ENCODE results near the gene COG5. TPM values are rescaled to one million over a fixed set of nuclear protein-coding genes. Genes with fewer than 3 reads are reported as not detected.

The COG5 gene
- total and polyA plus RNA-seq, 9 of the 15 experiments (the other 6 are each of a cell fraction or from before 2014, with no cell fraction given) = 15.3 to 75.1 (median 56.4) TPM

DNA sequence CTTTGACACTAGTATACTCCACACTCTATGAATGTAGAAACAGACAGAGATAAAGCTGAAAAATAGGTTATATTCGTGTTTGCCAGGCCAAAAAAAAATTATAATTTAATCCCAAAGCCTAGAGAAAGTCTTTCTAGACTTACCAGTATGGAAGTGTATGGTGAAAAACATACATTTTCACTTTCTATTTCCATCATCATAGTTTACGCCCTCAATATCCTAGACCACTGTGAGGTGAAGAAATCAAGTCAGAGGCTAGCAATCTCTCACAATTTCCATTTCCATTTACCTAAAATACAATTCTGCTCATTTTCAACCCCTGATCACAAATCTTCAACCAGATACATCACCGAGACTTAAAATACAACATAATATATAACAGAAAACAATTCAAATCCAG lies 77.7 kb downstream of the COG5 start:
- CTCF ChIA-PET (ENCODE audit: low intra/inter-chr PET ratio) = no interaction called here

DNA sequence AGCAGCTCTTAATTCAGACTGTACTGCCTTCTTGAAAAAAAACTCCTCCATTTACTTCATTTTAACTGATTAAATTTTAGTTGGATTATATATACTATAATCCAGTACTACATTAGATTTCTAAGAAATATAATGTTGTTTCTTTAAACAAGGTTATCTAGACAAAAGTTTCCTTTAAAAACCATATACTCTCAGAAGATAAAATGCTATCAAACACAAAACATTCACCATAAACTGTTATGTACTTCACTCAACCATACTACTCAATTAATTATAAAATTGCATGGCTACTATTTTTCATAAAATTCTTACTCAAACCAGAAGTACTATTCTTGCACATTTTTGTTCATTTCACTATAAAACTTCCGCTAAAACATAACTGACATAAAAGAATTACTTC lies 81.1 kb downstream of the COG5 start:
- Histone ChIP-seq H4K20me1 (replicated peaks; ENCODE audit: control insufficient read depth, insufficient read depth, low read length) (no peaks in the 10 kb centered on the region), H2AFZ (ENCODE audit: low read depth, low read length) (no peak overlapping the region), H3K4me1 (replicated peaks in 1 of 2; ENCODE audit: control insufficient read depth in 2 of 2, insufficient read depth in 2 of 2, low read length in 2 of 2) (peaks cover 0 to 8% of the 10 kb centered on the region in 2 experiments; a peak in 2 of 5 replicates), H3K27ac (ENCODE audit: extremely low read depth, low read depth, low read length) (no peak overlapping the region), H3K9me1 (ENCODE audit: control insufficient read depth, insufficient read depth, low read length) (no peaks in the 10 kb centered on the region), H3K9me3 (replicated peaks; ENCODE audit: control insufficient read depth, insufficient read depth, low read depth, low read length) (no peaks in the 10 kb centered on the region), H3K27me3 (ENCODE audit: control insufficient read depth in 2 of 2, insufficient read depth in 2 of 2, low read length in 2 of 2) (no peaks in the 10 kb centered on the region), H3K79me2 (ENCODE audit: control insufficient read depth, insufficient read depth, low read length) (0 out of 3 replicates have a peak, but pooled peaks cover 2% of the 10 kb centered on the region), H3K4me3 (no peak overlapping the region), H3K36me3 (ENCODE audit: control insufficient read depth, insufficient read depth, low read length) (no peaks in the 10 kb centered on the region), H3K4me2 (ENCODE audit: insufficient read depth, low read length) (no peak overlapping the region), H3K9ac (ENCODE audit: insufficient read depth in 1 of 2, low read depth in 2 of 2, low read length in 2 of 2) (no peak overlapping the region)
- ATAC-seq (no peak), FAIRE-seq (no peak), DNase-seq (ENCODE audit: extremely low read depth in 1 of 4, low spot score in 3 of 4) (no peak)
- ChIA-PET CTCF (ENCODE audit: low intra/inter-chr PET ratio) (no interaction called here), POLR2A (interaction anchor here (2.2 kb wide), 1 partner anchor 13 kb away, joined by 11 read pairs; no protein-coding TSS in a partner anchor)
- BruUV-seq (replicated peaks) = no TSS peak
- 94% methylated on average over 1 of the region's 1 CpG for WGBS (ENCODE audit: insufficient coverage, low coverage, missing lambda C conversion rate)
- in situ Hi-C loops (cut with MboI) (no loop called here), intact Hi-C loops (cut with micrococcal nuclease) (no loop called here)
- TF ChIP-seq ZNF717 (CRISPR knock-in tag; IDR thresholded peaks at IDR 0.05) (no peak), ZNF830 (CRISPR knock-in tag; IDR thresholded peaks at IDR 0.05) (no peak), BDP1 (IDR thresholded peaks at IDR 0.05; ENCODE audit: insufficient read depth, insufficient read length) (no peak), FOXA1 (IDR thresholded peaks at IDR 0.05; ENCODE audit: borderline replicate concordance) (no peak), HNRNPL (IDR thresholded peaks at IDR 0.05; ENCODE audit: low read depth, low read length) (no peak)
- TF ChIP-seq, protein P1, sequence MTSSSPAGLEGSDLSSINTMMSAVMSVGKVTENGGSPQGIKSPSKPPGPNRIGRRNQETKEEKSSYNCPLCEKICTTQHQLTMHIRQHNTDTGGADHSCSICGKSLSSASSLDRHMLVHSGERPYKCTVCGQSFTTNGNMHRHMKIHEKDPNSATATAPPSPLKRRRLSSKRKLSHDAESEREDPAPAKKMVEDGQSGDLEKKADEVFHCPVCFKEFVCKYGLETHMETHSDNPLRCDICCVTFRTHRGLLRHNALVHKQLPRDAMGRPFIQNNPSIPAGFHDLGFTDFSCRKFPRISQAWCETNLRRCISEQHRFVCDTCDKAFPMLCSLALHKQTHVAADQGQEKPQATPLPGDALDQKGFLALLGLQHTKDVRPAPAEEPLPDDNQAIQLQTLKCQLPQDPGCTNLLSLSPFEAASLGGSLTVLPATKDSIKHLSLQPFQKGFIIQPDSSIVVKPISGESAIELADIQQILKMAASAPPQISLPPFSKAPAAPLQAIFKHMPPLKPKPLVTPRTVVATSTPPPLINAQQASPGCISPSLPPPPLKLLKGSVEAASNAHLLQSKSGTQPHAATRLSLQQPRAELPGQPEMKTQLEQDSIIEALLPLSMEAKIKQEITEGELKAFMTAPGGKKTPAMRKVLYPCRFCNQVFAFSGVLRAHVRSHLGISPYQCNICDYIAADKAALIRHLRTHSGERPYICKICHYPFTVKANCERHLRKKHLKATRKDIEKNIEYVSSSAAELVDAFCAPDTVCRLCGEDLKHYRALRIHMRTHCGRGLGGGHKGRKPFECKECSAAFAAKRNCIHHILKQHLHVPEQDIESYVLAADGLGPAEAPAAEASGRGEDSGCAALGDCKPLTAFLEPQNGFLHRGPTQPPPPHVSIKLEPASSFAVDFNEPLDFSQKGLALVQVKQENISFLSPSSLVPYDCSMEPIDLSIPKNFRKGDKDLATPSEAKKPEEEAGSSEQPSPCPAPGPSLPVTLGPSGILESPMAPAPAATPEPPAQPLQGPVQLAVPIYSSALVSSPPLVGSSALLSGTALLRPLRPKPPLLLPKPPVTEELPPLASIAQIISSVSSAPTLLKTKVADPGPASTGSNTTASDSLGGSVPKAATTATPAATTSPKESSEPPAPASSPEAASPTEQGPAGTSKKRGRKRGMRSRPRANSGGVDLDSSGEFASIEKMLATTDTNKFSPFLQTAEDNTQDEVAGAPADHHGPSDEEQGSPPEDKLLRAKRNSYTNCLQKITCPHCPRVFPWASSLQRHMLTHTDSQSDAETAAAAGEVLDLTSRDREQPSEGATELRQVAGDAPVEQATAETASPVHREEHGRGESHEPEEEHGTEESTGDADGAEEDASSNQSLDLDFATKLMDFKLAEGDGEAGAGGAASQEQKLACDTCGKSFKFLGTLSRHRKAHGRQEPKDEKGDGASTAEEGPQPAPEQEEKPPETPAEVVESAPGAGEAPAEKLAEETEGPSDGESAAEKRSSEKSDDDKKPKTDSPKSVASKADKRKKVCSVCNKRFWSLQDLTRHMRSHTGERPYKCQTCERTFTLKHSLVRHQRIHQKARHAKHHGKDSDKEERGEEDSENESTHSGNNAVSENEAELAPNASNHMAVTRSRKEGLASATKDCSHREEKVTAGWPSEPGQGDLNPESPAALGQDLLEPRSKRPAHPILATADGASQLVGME (CRISPR knock-in tag; IDR thresholded peaks at IDR 0.05) = no peak
- TF ChIP-seq, protein P2, sequence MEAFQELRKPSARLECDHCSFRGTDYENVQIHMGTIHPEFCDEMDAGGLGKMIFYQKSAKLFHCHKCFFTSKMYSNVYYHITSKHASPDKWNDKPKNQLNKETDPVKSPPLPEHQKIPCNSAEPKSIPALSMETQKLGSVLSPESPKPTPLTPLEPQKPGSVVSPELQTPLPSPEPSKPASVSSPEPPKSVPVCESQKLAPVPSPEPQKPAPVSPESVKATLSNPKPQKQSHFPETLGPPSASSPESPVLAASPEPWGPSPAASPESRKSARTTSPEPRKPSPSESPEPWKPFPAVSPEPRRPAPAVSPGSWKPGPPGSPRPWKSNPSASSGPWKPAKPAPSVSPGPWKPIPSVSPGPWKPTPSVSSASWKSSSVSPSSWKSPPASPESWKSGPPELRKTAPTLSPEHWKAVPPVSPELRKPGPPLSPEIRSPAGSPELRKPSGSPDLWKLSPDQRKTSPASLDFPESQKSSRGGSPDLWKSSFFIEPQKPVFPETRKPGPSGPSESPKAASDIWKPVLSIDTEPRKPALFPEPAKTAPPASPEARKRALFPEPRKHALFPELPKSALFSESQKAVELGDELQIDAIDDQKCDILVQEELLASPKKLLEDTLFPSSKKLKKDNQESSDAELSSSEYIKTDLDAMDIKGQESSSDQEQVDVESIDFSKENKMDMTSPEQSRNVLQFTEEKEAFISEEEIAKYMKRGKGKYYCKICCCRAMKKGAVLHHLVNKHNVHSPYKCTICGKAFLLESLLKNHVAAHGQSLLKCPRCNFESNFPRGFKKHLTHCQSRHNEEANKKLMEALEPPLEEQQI (IDR thresholded peaks at IDR 0.05) = no peak

More for the DNA sequence above, 77.7 kb downstream of the COG5 start:
- 68% methylated on average over 3 of the region's 3 CpGs for WGBS (ENCODE audit: insufficient coverage, low coverage, missing lambda C conversion rate)
- H3K4me2 ChIP-seq (ENCODE audit: insufficient read depth, low read length) = no peak overlapping the region
- H3K79me2 ChIP-seq (ENCODE audit: control insufficient read depth, insufficient read depth, low read length) = no peaks in the 10 kb centered on the region
- H3K9ac ChIP-seq (ENCODE audit: insufficient read depth in 1 of 2, low read depth in 2 of 2, low read length in 2 of 2) = no peak overlapping the region
- peaks cover 0 to 1% of the 10 kb centered on the region in 2 experiments; a peak in 2 of 5 replicates for H3K4me1 ChIP-seq (replicated peaks in 1 of 2; ENCODE audit: control insufficient read depth in 2 of 2, insufficient read depth in 2 of 2, low read length in 2 of 2)
- ATAC-seq = no peak
- H4K20me1 ChIP-seq (replicated peaks; ENCODE audit: control insufficient read depth, insufficient read depth, low read length) = no peaks in the 10 kb centered on the region
- H3K9me3 ChIP-seq (replicated peaks; ENCODE audit: control insufficient read depth, insufficient read depth, low read depth, low read length) = no peaks in the 10 kb centered on the region
- no peaks in the 10 kb centered on the region for H3K9me1 ChIP-seq (ENCODE audit: control insufficient read depth, insufficient read depth, low read length)
- H3K36me3 ChIP-seq (ENCODE audit: control insufficient read depth, insufficient read depth, low read length) = no peaks in the 10 kb centered on the region
- H3K4me3 ChIP-seq = no peak overlapping the region
- intact Hi-C loops (cut with micrococcal nuclease) = no loop called here
- H3K27me3 ChIP-seq (ENCODE audit: control insufficient read depth in 2 of 2, insufficient read depth in 2 of 2, low read length in 2 of 2) = no peaks in the 10 kb centered on the region
- TF ChIP-seq NR2C1 (IDR thresholded peaks at IDR 0.05) = no peak
- TF ChIP-seq NR2C1 (tag; IDR thresholded peaks at IDR 0.05) = no peak
- no peak for TF ChIP-seq ZNF146 (CRISPR knock-in tag; IDR thresholded peaks at IDR 0.05; ENCODE audit: unreplicated experiment)
- POLR2A ChIA-PET = no interaction called here
- no peak for FAIRE-seq
- no peak overlapping the region for H3K27ac ChIP-seq (ENCODE audit: extremely low read depth, low read depth, low read length)
- in situ Hi-C loops (cut with MboI) = no loop called here
- H2AFZ ChIP-seq (ENCODE audit: low read depth, low read length) = no peak overlapping the region
- no TSS peak for BruUV-seq (replicated peaks)
- no peak for DNase-seq (ENCODE audit: extremely low read depth in 1 of 4, low spot score in 3 of 4)
